Measurements from ENCODE around the gene APOC3. TPM values are rescaled to one million over a fixed set of nuclear protein-coding genes. Genes with fewer than 3 reads are reported as not detected.

The APOC3 gene
- total RNA-seq, 1 donor from 2014 or later = 83.1 TPM

GRCh38 chr11:116857316-116857715, 27.6 kb downstream of the APOC3 start:
- Histone ChIP-seq H3K4me3 (no peak overlapping the region), H3K4me1 (peaks cover 0 to 2% of the 10 kb centered on the region in 2 donors), H3K27me3 (no peaks in the 10 kb centered on the region), H3K27ac (no peak overlapping the region), H3K36me3 (peaks cover 44 to 61% of the 10 kb centered on the region in 2 donors), H3K9me3 (no peaks in the 10 kb centered on the region)
- intact Hi-C loops (cut with DNase I) = no loop called here
- no peak for TF ChIP-seq CTCF (IDR thresholded peaks at IDR 0.05)
- DNase-seq (ENCODE audit: low spot score in 2 of 2) = no peak

DNA sequence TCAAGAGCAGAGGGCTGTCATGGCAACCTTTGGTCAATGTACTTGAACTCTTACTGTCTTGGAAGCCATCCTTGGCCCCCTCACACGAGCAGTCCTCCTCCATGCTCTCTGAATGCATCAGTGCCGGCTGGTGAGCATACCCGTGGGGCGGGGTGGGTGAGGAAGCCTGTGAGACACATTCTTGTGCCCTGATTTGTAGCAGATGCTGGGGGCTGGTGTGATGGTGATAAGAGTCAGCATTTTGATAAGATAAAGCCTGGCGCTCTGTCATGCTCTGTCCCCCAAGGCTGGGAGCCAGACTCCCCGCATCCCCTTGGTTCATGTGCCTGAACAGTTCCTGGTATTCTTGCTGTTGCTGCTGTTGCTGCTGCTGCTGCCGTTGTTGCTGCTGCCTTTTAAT, 28.2 kb downstream of the APOC3 start:
- Histone ChIP-seq H3K27me3 (no peaks in the 10 kb centered on the region), H3K36me3 (peaks cover 44 to 67% of the 10 kb centered on the region in 2 donors), H3K9me3 (no peaks in the 10 kb centered on the region), H3K27ac (no peak overlapping the region), H3K4me1 (no peaks in the 10 kb centered on the region), H3K4me3 (no peak overlapping the region)
- intact Hi-C loops (cut with DNase I) = no loop called here
- DNase-seq (ENCODE audit: low spot score in 2 of 2) = no peak
- TF ChIP-seq CTCF (IDR thresholded peaks at IDR 0.05) = no peak

DNA sequence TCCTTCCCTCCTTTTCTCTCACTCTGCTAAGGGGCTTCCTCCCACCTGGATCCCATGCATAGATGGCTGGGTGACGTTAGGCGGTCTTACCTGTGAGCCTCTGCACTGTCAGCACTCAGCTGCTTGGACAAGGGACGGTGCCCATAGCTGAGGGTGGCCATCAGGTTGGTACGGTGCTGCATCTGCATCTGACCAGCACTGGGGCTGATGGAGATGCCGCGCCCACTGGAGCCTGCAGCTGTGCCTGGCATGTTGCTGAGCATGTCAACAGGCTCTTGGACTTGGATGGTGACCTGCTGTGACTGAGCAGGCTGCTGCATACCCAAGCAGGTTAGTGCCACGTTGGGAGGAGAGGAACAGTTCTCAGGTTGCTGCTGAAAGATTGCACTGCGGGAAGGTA, 29.5 kb downstream of the APOC3 start:
- H3K9me3 ChIP-seq = no peaks in the 10 kb centered on the region
- peaks cover 44 to 79% of the 10 kb centered on the region in 2 donors for H3K36me3 ChIP-seq
- H3K27me3 ChIP-seq = no peaks in the 10 kb centered on the region
- intact Hi-C loops (cut with DNase I) = no loop called here
- no peak for TF ChIP-seq CTCF (IDR thresholded peaks at IDR 0.05)
- no peak overlapping the region for H3K4me3 ChIP-seq
- H3K4me1 ChIP-seq = no peaks in the 10 kb centered on the region
- DNase-seq (ENCODE audit: low spot score in 2 of 2) = no peak
- no peak overlapping the region for H3K27ac ChIP-seq

GRCh38 chr11:116860303-116860702, 30.6 kb downstream of the APOC3 start:
- Histone ChIP-seq H3K36me3 (peaks cover 49 to 87% of the 10 kb centered on the region in 2 donors), H3K27me3 (no peaks in the 10 kb centered on the region), H3K9me3 (no peaks in the 10 kb centered on the region), H3K4me3 (no peak overlapping the region), H3K27ac (no peak overlapping the region), H3K4me1 (no peaks in the 10 kb centered on the region)
- DNase-seq (ENCODE audit: low spot score in 2 of 2) = no peak
- intact Hi-C loops (cut with DNase I) = no loop called here
- TF ChIP-seq CTCF (IDR thresholded peaks at IDR 0.05) = no peak

DNA sequence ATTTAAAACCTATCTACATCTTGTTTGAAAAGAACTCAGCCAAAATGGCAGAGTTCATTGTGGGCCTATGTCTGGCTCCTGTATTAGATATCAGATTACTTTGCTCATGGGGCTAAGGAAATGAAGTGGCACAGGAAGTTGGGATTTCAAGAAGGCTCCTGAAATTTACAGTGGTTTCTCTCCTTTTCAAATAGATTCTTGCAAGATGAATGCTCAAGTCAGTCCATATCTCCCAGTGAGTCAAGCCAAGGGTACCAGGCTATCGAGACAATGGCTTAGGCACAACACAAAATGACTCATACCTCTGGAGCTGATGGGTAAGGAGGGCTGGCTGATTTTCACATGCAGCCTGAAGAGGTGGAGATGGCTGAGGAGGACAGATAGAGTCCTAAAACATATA, 31.8 kb downstream of the APOC3 start:
- DNase-seq (ENCODE audit: low spot score in 2 of 2) = no peak
- no peaks in the 10 kb centered on the region for H3K27me3 ChIP-seq
- H3K27ac ChIP-seq = no peak overlapping the region
- peaks cover 56 to 90% of the 10 kb centered on the region in 2 donors for H3K36me3 ChIP-seq
- no peaks in the 10 kb centered on the region for H3K4me1 ChIP-seq
- TF ChIP-seq CTCF (IDR thresholded peaks at IDR 0.05) = no peak
- intact Hi-C loops (cut with DNase I) = no loop called here
- H3K4me3 ChIP-seq = no peak overlapping the region
- no peaks in the 10 kb centered on the region for H3K9me3 ChIP-seq

DNA sequence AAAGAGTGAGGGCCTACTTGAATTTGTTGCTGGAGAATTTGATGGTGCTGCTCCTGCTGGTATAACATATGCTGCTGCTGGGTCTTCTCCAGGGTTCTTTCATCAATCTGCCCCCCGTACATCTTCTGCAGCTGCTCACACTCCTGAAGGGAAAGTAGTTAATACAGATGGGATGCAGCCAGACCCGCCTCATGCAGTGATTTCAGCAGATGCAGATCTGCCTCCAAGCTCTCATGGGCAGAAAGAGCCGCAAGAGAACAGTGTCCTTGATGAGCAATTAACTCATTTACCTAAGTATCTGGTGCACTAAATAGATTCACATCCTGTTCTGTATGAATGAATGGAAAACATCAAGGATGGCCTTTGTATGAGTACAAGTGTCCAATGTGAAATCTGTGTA, 32.5 kb downstream of the APOC3 start:
- no peak overlapping the region for H3K4me3 ChIP-seq
- H3K27me3 ChIP-seq = no peaks in the 10 kb centered on the region
- H3K4me1 ChIP-seq = no peaks in the 10 kb centered on the region
- intact Hi-C loops (cut with DNase I) = no loop called here
- peaks cover 63 to 92% of the 10 kb centered on the region in 2 donors for H3K36me3 ChIP-seq
- H3K9me3 ChIP-seq = no peaks in the 10 kb centered on the region
- no peak for TF ChIP-seq CTCF (IDR thresholded peaks at IDR 0.05)
- no peak for DNase-seq (ENCODE audit: low spot score in 2 of 2)
- H3K27ac ChIP-seq = no peak overlapping the region

All from ascending aorta (tissue), 2 donors.